ES-I3 (cell line): ENCODE results near the gene DCUN1D4.

Experiments used
- H3K36me3 ChIP-seq: 2 replicates; pipeline ENCODE4 v1.6.1; 2013; ENCODE audit warnings: mild to moderate bottlenecking, low read length, control low read depth, moderate library complexity; ENCODE audit not compliant: insufficient read depth
- H3K4me1 ChIP-seq: 2 replicates; pipeline ENCODE4 v1.6.1; 2013; ENCODE audit warnings: mild to moderate bottlenecking, control low read depth, low read length; ENCODE audit not compliant: insufficient read depth
- H3K9ac ChIP-seq: 2 replicates; pipeline ENCODE4 v1.6.1; 2013; ENCODE audit warnings: low read depth, mild to moderate bottlenecking, low read length, moderate library complexity
- H3K9me3 ChIP-seq: 2 replicates; pipeline ENCODE4 v1.6.1; 2013; ENCODE audit warnings: mild to moderate bottlenecking, low read length, moderate library complexity; ENCODE audit not compliant: control insufficient read depth, insufficient read depth

DCUN1D4 gene

GRCh38 chr4:51845055-51845426, 2.1 kb downstream of the DCUN1D4 start:
- Histone ChIP-seq H3K36me3 (no peaks in the 10 kb centered on the region), H3K9ac (peak overlapping the region; percentile 65), H3K9me3 (no peaks in the 10 kb centered on the region), H3K4me1 (no peaks in the 10 kb centered on the region)

- H3K4me1 ChIP-seq, result no peaks in the 10 kb centered on the region
- H3K9me3 ChIP-seq, result no peaks in the 10 kb centered on the region
- no peaks in the 10 kb centered on the region for H3K36me3 ChIP-seq
- H3K9ac ChIP-seq, result no peak overlapping the region
These were observed 2.8 kb downstream of the DCUN1D4 start for GRCh38 chr4:51845711-51846110.

- no peak overlapping the region for H3K9ac ChIP-seq
- H3K9me3 ChIP-seq, result no peaks in the 10 kb centered on the region
- H3K4me1 ChIP-seq, result peaks cover 23% of the 10 kb centered on the region
- no peaks in the 10 kb centered on the region for H3K36me3 ChIP-seq
These were observed 6.5 kb downstream of the DCUN1D4 start for GRCh38 chr4:51849430-51849829.

GRCh38 chr4:51850294-51850693, 7.3 kb downstream of the DCUN1D4 start:
- Histone ChIP-seq H3K4me1 (peaks cover 23% of the 10 kb centered on the region), H3K36me3 (no peaks in the 10 kb centered on the region), H3K9ac (no peak overlapping the region), H3K9me3 (no peaks in the 10 kb centered on the region)

- Histone ChIP-seq H3K4me1 (peaks cover 23% of the 10 kb centered on the region), H3K36me3 (no peaks in the 10 kb centered on the region), H3K9ac (no peak overlapping the region), H3K9me3 (no peaks in the 10 kb centered on the region)
These were observed 8.4 kb downstream of the DCUN1D4 start for GRCh38 chr4:51851090-51851936.

- Histone ChIP-seq H3K9me3 (no peaks in the 10 kb centered on the region), H3K4me1 (peaks cover 23% of the 10 kb centered on the region), H3K36me3 (no peaks in the 10 kb centered on the region), H3K9ac (no peak overlapping the region)
These were observed 9.0 kb downstream of the DCUN1D4 start for GRCh38 chr4:51851937-51852290.

- Histone ChIP-seq H3K4me1 (peaks cover 23% of the 10 kb centered on the region), H3K36me3 (no peaks in the 10 kb centered on the region), H3K9me3 (no peaks in the 10 kb centered on the region), H3K9ac (no peak overlapping the region)
These were observed 10.2 kb downstream of the DCUN1D4 start for GRCh38 chr4:51853027-51853682.

GRCh38 chr4:51855270-51855669, 12.3 kb downstream of the DCUN1D4 start:
- Histone ChIP-seq H3K9me3 (no peaks in the 10 kb centered on the region), H3K4me1 (peaks cover 23% of the 10 kb centered on the region), H3K36me3 (no peaks in the 10 kb centered on the region), H3K9ac (no peak overlapping the region)

- H3K4me1 ChIP-seq, result peaks cover 23% of the 10 kb centered on the region
- H3K9me3 ChIP-seq, result no peaks in the 10 kb centered on the region
- H3K9ac ChIP-seq, result no peak overlapping the region
- no peaks in the 10 kb centered on the region for H3K36me3 ChIP-seq
These were observed 12.8 kb downstream of the DCUN1D4 start for GRCh38 chr4:51855751-51856150.

- H3K4me1 ChIP-seq, result peaks cover 7% of the 10 kb centered on the region
- H3K9me3 ChIP-seq, result no peaks in the 10 kb centered on the region
- H3K36me3 ChIP-seq, result no peaks in the 10 kb centered on the region
- no peak overlapping the region for H3K9ac ChIP-seq
These were observed 15.8 kb downstream of the DCUN1D4 start for GRCh38 chr4:51858605-51859202.

- Histone ChIP-seq H3K4me1 (peaks cover 7% of the 10 kb centered on the region), H3K9ac (no peak overlapping the region), H3K9me3 (no peaks in the 10 kb centered on the region), H3K36me3 (no peaks in the 10 kb centered on the region)
These were observed 16.6 kb downstream of the DCUN1D4 start for GRCh38 chr4:51859476-51860031.

- Histone ChIP-seq H3K9me3 (no peaks in the 10 kb centered on the region), H3K36me3 (peaks cover 3% of the 10 kb centered on the region)
These were observed 19.2 kb downstream of the DCUN1D4 start for GRCh38 chr4:51862199-51862598.

GRCh38 chr4:51862781-51863180, 19.8 kb downstream of the DCUN1D4 start:
- Histone ChIP-seq H3K36me3 (peaks cover 3% of the 10 kb centered on the region), H3K9ac (no peak overlapping the region), H3K9me3 (no peaks in the 10 kb centered on the region), H3K4me1 (peaks cover 7% of the 10 kb centered on the region)

More at GRCh38 chr4:51862199-51862598, 19.2 kb downstream of the DCUN1D4 start:
- Histone ChIP-seq H3K9ac (no peak overlapping the region), H3K4me1 (peaks cover 7% of the 10 kb centered on the region)

GRCh38 chr4:51865717-51866116, 22.8 kb downstream of the DCUN1D4 start:
- Histone ChIP-seq H3K9me3 (no peaks in the 10 kb centered on the region), H3K4me1 (peaks cover 7% of the 10 kb centered on the region), H3K9ac (no peak overlapping the region), H3K36me3 (peaks cover 3% of the 10 kb centered on the region)
